HepG2 (cell line): ENCODE data around the gene ABHD17A. TPM values are rescaled to one million over a fixed set of nuclear protein-coding genes. Genes with fewer than 3 reads are reported as not detected.
A peak's percentile ranks its signal among the peaks of the same experiment; 100 is the strongest.

Source experiments
- ATAC-seq: fragments of 200-7000 bp; cut with Tn5 transposase; 3 replicates; pipeline ENCODE4 v1.9.1; 2020; ENCODE audit warnings: mild to moderate bottlenecking, moderate library complexity
- BruUV-seq: library from RNA; stranded (reverse); fragments of 400-500 nt; replicated peaks from 2 replicates; lab custom pipeline; 2021; lab: Mats Ljungman, UMichigan
- CTCF ChIA-PET: fragments of 300-600 bp; formaldehyde crosslinking; extraction: SDS; loops from one replicate; lab custom pipeline; 2021; ENCODE audit warnings: low total read pairs, inconsistent platforms, low intra/inter-chr PET ratio; lab: Yijun Ruan, JAX
- POLR2A ChIA-PET: fragments of 350-600 bp; sonication (Branson Sonifier 250); formaldehyde crosslinking; loops from one replicate; lab custom pipeline; 2020; ENCODE audit warnings: antibody characterized with exemption, inconsistent platforms; lab: Yijun Ruan, JAX
- DNase-seq: peaks from one replicate; pipeline ENCODE4 v3.0.0-alpha.2; 2015; ENCODE audit warnings: low spot score
- FAIRE-seq: peaks from 3 replicates; lab custom pipeline; 2011; peaks lifted over from hg19 to GRCh38; lab: Jason Lieb, UNC
- H2AFZ ChIP-seq: one replicate; pipeline ENCODE4 v1.6.1; 2011; ENCODE audit warnings: low read length, inconsistent platforms
- H3K27ac ChIP-seq: fragments of 300-600 bp; 3 replicates; pipeline ENCODE4 v1.8.0; 2011; ENCODE audit warnings: mixed run types, mild to moderate bottlenecking, mixed read lengths, low read length, inconsistent platforms; ENCODE audit not compliant: insufficient read depth; ENCODE audit errors: extremely low read length
- H3K27me3 ChIP-seq, 2 experiments: fragments of 200-600 bp in 1 of 2; 2 replicates in 1 of 2; 3 replicates in 1 of 2; pipeline versions ENCODE4 v1.6.0 to v1.8.0; 2011; ENCODE audit warnings: low read length in 2 of 2, mild to moderate bottlenecking in 2 of 2, moderate library complexity in 2 of 2, inconsistent platforms in 1 of 2; ENCODE audit not compliant: insufficient read depth in 2 of 2, control insufficient read depth in 1 of 2
- H3K36me3 ChIP-seq, 2 experiments: fragments of 200-600 bp in 1 of 2; replicated peaks in 1 of 2; 2 replicates in 1 of 2; 3 replicates in 1 of 2; pipeline versions ENCODE4 v1.5.1 to v1.8.0; 2011; ENCODE audit warnings: low read length in 2 of 2, inconsistent platforms in 1 of 2; ENCODE audit not compliant: insufficient read depth in 2 of 2, control insufficient read depth in 1 of 2
- H3K4me1 ChIP-seq: 2 replicates; pipeline ENCODE4 v1.5.1; 2012; ENCODE audit warnings: low read length, inconsistent platforms; ENCODE audit not compliant: insufficient read depth
- H3K4me2 ChIP-seq: 2 replicates; pipeline ENCODE4 v1.6.0; 2011; ENCODE audit warnings: low read depth, low read length, inconsistent platforms
- H3K4me3 ChIP-seq, 3 experiments: fragments of 200-600 bp in 1 of 3; sonication (generic), shearing (Covaris generic) in 1 of 3; replicated peaks in 1 of 3; 2 replicates each; pipeline ENCODE4 v1.5.1; 2011 to 2016; ENCODE audit warnings: low read length in 3 of 3, inconsistent platforms in 2 of 3, low read depth in 2 of 3, mild to moderate bottlenecking in 2 of 3, control low read depth in 1 of 3, mixed read lengths in 1 of 3; ENCODE audit not compliant: insufficient read depth in 1 of 3
- H3K79me2 ChIP-seq: one replicate; pipeline ENCODE4 v1.6.1; 2011; ENCODE audit warnings: low read length, inconsistent platforms; ENCODE audit not compliant: insufficient read depth
- H3K9ac ChIP-seq: 2 replicates; pipeline ENCODE4 v1.6.0; 2011; ENCODE audit warnings: mild to moderate bottlenecking, low read depth, low read length, inconsistent platforms; ENCODE audit not compliant: insufficient read depth
- H3K9me3 ChIP-seq: 2 replicates; pipeline ENCODE4 v1.5.1; 2012; ENCODE audit warnings: mild to moderate bottlenecking, low read length
- H4K20me1 ChIP-seq: 2 replicates; pipeline ENCODE4 v1.6.0; 2011; ENCODE audit warnings: inconsistent platforms, mild to moderate bottlenecking, low read length, moderate library complexity; ENCODE audit not compliant: insufficient read depth
- GATA4 ChIP-seq: sonication (generic); IDR thresholded peaks from 2 replicates; pipeline ENCODE4 v1.6.1; 2016; ENCODE audit warnings: antibody characterized with exemption, low read depth, borderline replicate concordance
- KLF11 ChIP-seq: IDR thresholded peaks from 2 replicates; pipeline ENCODE4 v1.6.1; 2016; ENCODE audit warnings: missing compliant biosample characterization
- MIXL1 ChIP-seq: IDR thresholded peaks from 2 replicates; pipeline ENCODE4 v1.6.1; 2016
- MXI1 ChIP-seq: IDR thresholded peaks from 3 replicates; pipeline ENCODE4 v1.6.1; 2012; ENCODE audit warnings: low read depth, low read length, inconsistent platforms, borderline replicate concordance
- NFIB ChIP-seq: sonication (generic); formaldehyde crosslinking; IDR thresholded peaks from 2 replicates; pipeline ENCODE4 v1.9.0; 2021; ENCODE audit warnings: missing genetic modification reagents, mild to moderate bottlenecking, borderline replicate concordance
- PLSCR1 ChIP-seq: sonication (generic); formaldehyde crosslinking; IDR thresholded peaks from 2 replicates; pipeline ENCODE4 v1.5.0; 2020; ENCODE audit warnings: missing genetic modification reagents, mild to moderate bottlenecking, borderline replicate concordance
- RBM39 ChIP-seq: fragments of 200-400 bp; formaldehyde crosslinking; IDR thresholded peaks from one replicate; pipeline ENCODE4 v1.6.1; 2018; ENCODE audit warnings: antibody characterized with exemption, mild to moderate bottlenecking, low read depth, low read length; ENCODE audit not compliant: poor library complexity, severe bottlenecking
- RELA ChIP-seq: sonication (generic); formaldehyde crosslinking; IDR thresholded peaks from 2 replicates; pipeline ENCODE4 v1.4.0; 2020; ENCODE audit warnings: missing genetic modification reagents
- SKI ChIP-seq: fragments of 450-650 bp; IDR thresholded peaks from one replicate; pipeline ENCODE4 v1.6.1; 2018; ENCODE audit warnings: mild to moderate bottlenecking; ENCODE audit not compliant: partially characterized antibody
- SP4 ChIP-seq: sonication (generic); formaldehyde crosslinking; IDR thresholded peaks from 2 replicates; pipeline ENCODE4 v1.8.1; 2023; ENCODE audit warnings: mild to moderate bottlenecking, missing genetic modification reagents
- STAG1 ChIP-seq: sonication (generic); formaldehyde crosslinking; IDR thresholded peaks from 2 replicates; pipeline ENCODE4 v1.4.0; 2020; ENCODE audit warnings: missing genetic modification reagents
- TFAP4 ChIP-seq: sonication (generic); IDR thresholded peaks from 2 replicates; pipeline ENCODE4 v1.6.1; 2016; ENCODE audit warnings: low read depth, borderline replicate concordance
- U2AF2 ChIP-seq: fragments of 200-400 bp; formaldehyde crosslinking; IDR thresholded peaks from 2 replicates; pipeline ENCODE4 v1.6.1; 2017; ENCODE audit warnings: low read depth, mild to moderate bottlenecking, low read length
- ZBTB14 ChIP-seq: sonication (generic); formaldehyde crosslinking; IDR thresholded peaks from 2 replicates; pipeline ENCODE4 v1.4.0; 2020; ENCODE audit warnings: missing genetic modification reagents
- ZNF138 ChIP-seq: sonication (generic); formaldehyde crosslinking; IDR thresholded peaks from 2 replicates; pipeline ENCODE4 v1.5.0; 2020; ENCODE audit warnings: mild to moderate bottlenecking, low read depth, missing genetic modification reagents
- ZNF230 ChIP-seq: sonication (generic); formaldehyde crosslinking; IDR thresholded peaks from 2 replicates; pipeline ENCODE4 v1.4.0; 2020; ENCODE audit warnings: mild to moderate bottlenecking, missing genetic modification reagents
- ZNF432 ChIP-seq: sonication (generic); formaldehyde crosslinking; IDR thresholded peaks from 2 replicates; pipeline ENCODE4 v1.5.0; 2020; ENCODE audit warnings: missing genetic modification reagents, mild to moderate bottlenecking, borderline replicate concordance
- ZNF572 ChIP-seq: sonication (generic); formaldehyde crosslinking; IDR thresholded peaks from 2 replicates; pipeline ENCODE4 v1.5.1; 2020; ENCODE audit warnings: mild to moderate bottlenecking, missing genetic modification reagents
- ZNF580 ChIP-seq: IDR thresholded peaks from 2 replicates; pipeline ENCODE4 v1.6.1; 2016; ENCODE audit warnings: low read depth, borderline replicate concordance
- ZNF772 ChIP-seq: sonication (generic); formaldehyde crosslinking; IDR thresholded peaks from 2 replicates; pipeline ENCODE4 v1.5.0; 2020; ENCODE audit warnings: mild to moderate bottlenecking, missing genetic modification reagents
- ZNF816 ChIP-seq: sonication (generic); formaldehyde crosslinking; IDR thresholded peaks from 2 replicates; pipeline ENCODE4 v1.8.0; 2022; ENCODE audit warnings: missing genetic modification reagents, mild to moderate bottlenecking, borderline replicate concordance
- WGBS: methylation state at CpG from one replicate; pipeline ENCODE4 v1.1.6; 2017; ENCODE audit warnings: low lambda C conversion rate; 5-methylcytosine and 5-hydroxymethylcytosine counted together
- in situ Hi-C: cut with HindIII; loops from 2 replicates; pipeline ENCODE4 v1.10.0; 2017; ENCODE audit warnings: low pct_unique_long_range_greater_than_20kb; ENCODE audit not compliant: extremely low pct_ligation_motif_present
- intact Hi-C: fragments of 100-400 bp; cut with micrococcal nuclease; formaldehyde crosslinking; loops from one replicate; pipeline ENCODE4 v1.10.0; 2022; ENCODE audit not compliant: unreplicated experiment
- polyA plus RNA-seq, 8 experiments: library from polyadenylated mRNA; depleted of rRNA in 3 of 8; stranded (reverse) in 7 of 8; unstranded in 1 of 8; fragments of >200 nt; fragmentation: Illumina TruSeq in 4 of 8; extraction: Trizol in 4 of 8; gene quantifications; 2 replicates each; pipeline versions ENCODE4 v1.2.1 to v1.2.3, GENCODE V29; 2011 to 2016; ENCODE audit warnings: low read depth in 4 of 8, missing spikeins in 1 of 8, mixed read lengths in 1 of 8; ENCODE audit not compliant: insufficient read depth in 1 of 8
- total RNA-seq, 5 experiments: library from RNA; depleted of rRNA; stranded (reverse); fragments of >200 nt; fragmentation: Illumina TruSeq; extraction: Trizol; gene quantifications; 2 replicates each; pipeline ENCODE4 v1.2.3, GENCODE V29; 2016; ENCODE audit warnings: low read depth in 1 of 5

The ABHD17A gene
- total and polyA plus RNA-seq, 2 of the 13 experiments (the other 11 are each of a cell fraction or from before 2014, with no cell fraction given): 27.7 to 40.8 TPM

- peak overlapping the region; percentile 80 for H3K27ac ChIP-seq
- peaks cover 54% of the 10 kb centered on the region for H3K4me1 ChIP-seq
- no peaks in the 10 kb centered on the region for H3K36me3 ChIP-seq
- intact Hi-C loops (no loop called here), in situ Hi-C loops (no loop called here)
- no peak for ATAC-seq
- no peak overlapping the region for H2AFZ ChIP-seq
- BruUV-seq: no TSS peak
- no peak for DNase-seq
- no peaks in the 10 kb centered on the region for H3K9me3 ChIP-seq
- H3K79me2 ChIP-seq: peaks cover 56% of the 10 kb centered on the region
- CTCF ChIA-PET: no interaction called here
- peak overlapping the region; percentile 89 to 95 (median 91) for H3K4me3 ChIP-seq
- H3K27me3 ChIP-seq: no peaks in the 10 kb centered on the region; a peak in 1 of 5 replicates
- 2% methylated on average over 21 of the region's 28 CpGs for WGBS
- POLR2A ChIA-PET: no interaction called here
- H3K9ac ChIP-seq: peak overlapping the region; percentile 84
- peaks cover 43% of the 10 kb centered on the region for H4K20me1 ChIP-seq
- peak overlapping the region; percentile 81 for H3K4me2 ChIP-seq
- no peak for FAIRE-seq
- no peak for TF ChIP-seq STAG1 (CRISPR knock-in tag)
- no peak for TF ChIP-seq ZNF816 (CRISPR knock-in tag)
- TF ChIP-seq ZNF230: no peak
- no peak for TF ChIP-seq MIXL1 (CRISPR knock-in tag)
- TF ChIP-seq ZNF432 (CRISPR knock-in tag): no peak
- TF ChIP-seq ZNF138 (CRISPR knock-in tag): no peak
- peak; percentile 9 for TF ChIP-seq RBM39
- no peak for TF ChIP-seq ZNF572
- no peak for TF ChIP-seq ZNF580
- TF ChIP-seq ZNF772 (CRISPR knock-in tag): no peak
- TF ChIP-seq PLSCR1 (CRISPR knock-in tag): no peak
- no peak for TF ChIP-seq MXI1
- no peak for TF ChIP-seq NFIB
- TF ChIP-seq SP4 (CRISPR knock-in tag): no peak
- no peak for TF ChIP-seq RELA (CRISPR knock-in tag)
- no peak for TF ChIP-seq KLF11
- TF ChIP-seq U2AF2: 0 out of 2 replicates have a peak, but pooled peaks have one; percentile 0
- TF ChIP-seq GATA4: no peak
- no peak for TF ChIP-seq TFAP4
- 0 out of 2 replicates have a peak, but pooled peaks have one; percentile 18 for TF ChIP-seq ZBTB14 (CRISPR knock-in tag)
- no peak for TF ChIP-seq SKI
Observed at GRCh38 chr19:1860821-1861598, 24.3 kb downstream of the ABHD17A start.
